OCI-LY1 (cell line): ENCODE measurements around the gene RFX2.

ENCODE experiments used
- H2AFZ ChIP-seq: fragments of 200-600 bp; sonication (generic), shearing (Covaris generic); 2 replicates; pipeline ENCODE4 v1.6.0; 2014; ENCODE audit warnings: antibody characterized with exemption, mild to moderate bottlenecking, low read length
- H3F3A ChIP-seq: fragments of 200-600 bp; sonication (generic), shearing (Covaris generic); 2 replicates; pipeline ENCODE4 v1.6.0; 2014; ENCODE audit warnings: mild to moderate bottlenecking, antibody characterized with exemption, low read length, moderate library complexity; ENCODE audit not compliant: insufficient read depth
- H3K27ac ChIP-seq: fragments of 200-600 bp; sonication (generic); 2 replicates; pipeline ENCODE4 v1.5.1; 2014; ENCODE audit warnings: low read length, mixed run types, mild to moderate bottlenecking, low read depth; ENCODE audit not compliant: poor library complexity, severe bottlenecking
- H3K27me3 ChIP-seq: fragments of 200-600 bp; sonication (generic); 2 replicates; pipeline ENCODE4 v1.6.0; 2014; ENCODE audit warnings: antibody characterized with exemption, mild to moderate bottlenecking, low read length, moderate library complexity; ENCODE audit not compliant: insufficient read depth
- H3K36me3 ChIP-seq: fragments of 200-600 bp; sonication (generic); 2 replicates; pipeline ENCODE4 v1.6.1; 2014; ENCODE audit warnings: mild to moderate bottlenecking, antibody characterized with exemption, low read length, moderate library complexity, mixed read lengths; ENCODE audit not compliant: insufficient read depth
- H3K4me1 ChIP-seq: fragments of 200-600 bp; sonication (generic); 2 replicates; pipeline ENCODE4 v1.5.1; 2014; ENCODE audit warnings: mild to moderate bottlenecking, low read length, moderate library complexity; ENCODE audit not compliant: insufficient read depth, severe bottlenecking
- H3K4me2 ChIP-seq: fragments of 200-600 bp; sonication (generic), shearing (Covaris generic); 2 replicates; pipeline ENCODE4 v1.6.1; 2014; ENCODE audit warnings: low read length
- H3K4me3 ChIP-seq: fragments of 200-600 bp; sonication (generic); 2 replicates; pipeline ENCODE4 v1.5.1; 2014; ENCODE audit warnings: low read length, low read depth, mild to moderate bottlenecking, mixed read lengths; ENCODE audit not compliant: poor library complexity, severe bottlenecking
- H3K79me2 ChIP-seq: fragments of 200-600 bp; shearing (Covaris generic); 2 replicates; pipeline ENCODE4 v1.6.1; 2016; ENCODE audit warnings: mixed run types, low read length, mixed read lengths; ENCODE audit not compliant: insufficient read depth
- H3K9ac ChIP-seq: fragments of 200-600 bp; sonication (generic), shearing (Covaris generic); 2 replicates; pipeline ENCODE4 v1.6.1; 2014; ENCODE audit warnings: mild to moderate bottlenecking, low read length, mixed read lengths
- H3K9me2 ChIP-seq: fragments of 200-600 bp; sonication (generic), shearing (Covaris generic); 2 replicates; pipeline ENCODE4 v1.6.1; 2014; ENCODE audit warnings: low read depth, mild to moderate bottlenecking, low read length, mixed read lengths
- H3K9me3 ChIP-seq: fragments of 200-600 bp; shearing (Covaris generic); 2 replicates; pipeline ENCODE4 v1.6.1; 2014; ENCODE audit warnings: low read length, mixed read lengths
- H4K20me1 ChIP-seq: fragments of 200-600 bp; sonication (generic), shearing (Covaris generic); 2 replicates; pipeline ENCODE4 v1.6.0; 2016; ENCODE audit warnings: mild to moderate bottlenecking, low read length; ENCODE audit not compliant: insufficient read depth
- EZH2 ChIP-seq: fragments of 200-600 bp; sonication (generic), shearing (Covaris generic); IDR thresholded peaks from 2 replicates; pipeline ENCODE4 v1.8.0; 2017; ENCODE audit warnings: borderline replicate concordance, mixed run types, mild to moderate bottlenecking, antibody characterized with exemption, low read length, moderate library complexity, mixed read lengths
- TF ChIP-seq, protein P1 (sequence below): fragments of 200-600 bp; sonication (generic), shearing (Covaris generic); IDR thresholded peaks from 2 replicates; pipeline ENCODE4 v1.5.1; 2017; ENCODE audit warnings: mild to moderate bottlenecking, antibody characterized with exemption, low read length, moderate library complexity, mixed read lengths

Gene RFX2

DNA sequence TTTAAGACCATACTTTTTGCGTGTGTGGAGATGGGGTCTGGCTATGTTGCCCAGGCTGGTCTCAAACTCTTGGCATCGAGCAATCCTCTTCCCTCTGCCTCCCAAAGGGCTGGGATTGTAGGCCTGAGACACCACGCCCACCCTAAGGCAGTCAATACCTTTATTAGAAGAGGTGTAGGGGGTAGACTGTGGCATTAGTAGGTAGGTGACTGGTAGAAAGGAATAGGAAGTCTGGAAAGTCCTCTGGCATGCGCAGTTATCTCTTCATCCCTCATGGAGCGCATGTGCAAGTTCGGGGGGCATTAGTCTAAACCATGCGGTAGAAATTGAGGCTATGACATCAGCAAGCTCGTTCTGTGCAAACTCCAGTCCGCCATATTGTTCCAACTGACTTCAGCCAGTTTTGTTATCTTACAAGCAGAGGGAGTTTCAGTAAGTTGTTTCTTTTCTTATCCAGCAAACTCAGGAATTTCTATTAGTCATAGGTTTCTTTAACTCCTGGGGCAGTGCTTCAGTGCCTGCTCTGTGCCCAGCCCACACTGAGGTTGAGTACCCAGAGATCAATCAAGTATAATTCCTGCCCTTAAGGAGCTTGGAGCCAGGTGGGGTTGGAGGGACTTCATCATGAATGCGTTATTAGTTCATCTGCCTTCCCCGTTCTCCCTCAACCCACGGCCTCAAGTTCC lies 125.1 kb downstream of the RFX2 start:
- Histone ChIP-seq H3K9me2 (no peaks in the 10 kb centered on the region), H3K27ac (no peak overlapping the region), H3K9me3 (no peaks in the 10 kb centered on the region), H3K27me3 (no peaks in the 10 kb centered on the region), H2AFZ (no peak overlapping the region), H3K9ac (no peak overlapping the region), H3F3A (no peaks in the 10 kb centered on the region; the same call in 1 of the 2 replicates), H3K36me3 (peaks cover 9% of the 10 kb centered on the region), H3K4me3 (no peak overlapping the region), H4K20me1 (no peaks in the 10 kb centered on the region), H3K4me2 (no peak overlapping the region), H3K4me1 (peaks cover 14% of the 10 kb centered on the region), H3K79me2 (no peaks in the 10 kb centered on the region)
- TF ChIP-seq, protein P1, sequence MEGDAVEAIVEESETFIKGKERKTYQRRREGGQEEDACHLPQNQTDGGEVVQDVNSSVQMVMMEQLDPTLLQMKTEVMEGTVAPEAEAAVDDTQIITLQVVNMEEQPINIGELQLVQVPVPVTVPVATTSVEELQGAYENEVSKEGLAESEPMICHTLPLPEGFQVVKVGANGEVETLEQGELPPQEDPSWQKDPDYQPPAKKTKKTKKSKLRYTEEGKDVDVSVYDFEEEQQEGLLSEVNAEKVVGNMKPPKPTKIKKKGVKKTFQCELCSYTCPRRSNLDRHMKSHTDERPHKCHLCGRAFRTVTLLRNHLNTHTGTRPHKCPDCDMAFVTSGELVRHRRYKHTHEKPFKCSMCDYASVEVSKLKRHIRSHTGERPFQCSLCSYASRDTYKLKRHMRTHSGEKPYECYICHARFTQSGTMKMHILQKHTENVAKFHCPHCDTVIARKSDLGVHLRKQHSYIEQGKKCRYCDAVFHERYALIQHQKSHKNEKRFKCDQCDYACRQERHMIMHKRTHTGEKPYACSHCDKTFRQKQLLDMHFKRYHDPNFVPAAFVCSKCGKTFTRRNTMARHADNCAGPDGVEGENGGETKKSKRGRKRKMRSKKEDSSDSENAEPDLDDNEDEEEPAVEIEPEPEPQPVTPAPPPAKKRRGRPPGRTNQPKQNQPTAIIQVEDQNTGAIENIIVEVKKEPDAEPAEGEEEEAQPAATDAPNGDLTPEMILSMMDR: no peak
- no peak for TF ChIP-seq EZH2

DNA sequence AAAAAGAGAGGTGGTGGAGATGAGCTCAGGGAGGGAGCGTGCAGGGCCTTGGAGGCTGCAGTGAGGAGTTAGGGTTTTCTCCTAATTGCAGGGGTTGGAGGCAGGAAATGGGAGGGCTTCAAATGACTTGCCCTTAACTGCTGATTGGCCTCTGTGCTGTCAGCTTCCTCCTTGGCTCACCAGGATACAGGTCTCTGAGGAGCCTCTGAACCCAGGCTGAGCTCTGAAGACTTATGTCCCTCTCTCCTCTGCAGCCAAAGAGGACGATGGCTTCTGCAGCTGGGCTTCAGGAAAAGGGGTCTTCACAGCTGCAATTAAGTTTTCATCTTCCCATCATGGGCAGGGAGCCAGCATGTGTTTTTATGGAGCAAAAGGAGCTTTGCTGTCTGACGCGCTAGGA lies 125.7 kb downstream of the RFX2 start:
- TF ChIP-seq EZH2: no peak
- TF ChIP-seq, protein P1: no peak
- Histone ChIP-seq H2AFZ (no peak overlapping the region), H3K9ac (no peak overlapping the region), H3K27me3 (no peaks in the 10 kb centered on the region), H3K9me2 (no peaks in the 10 kb centered on the region), H3F3A (no peaks in the 10 kb centered on the region; the same call in 1 of the 2 replicates), H3K36me3 (peaks cover 16% of the 10 kb centered on the region), H3K4me2 (no peak overlapping the region), H3K27ac (no peak overlapping the region), H3K9me3 (no peaks in the 10 kb centered on the region), H3K4me1 (peaks cover 14% of the 10 kb centered on the region), H4K20me1 (no peaks in the 10 kb centered on the region), H3K4me3 (no peak overlapping the region), H3K79me2 (0 out of 2 replicates have a peak, but pooled peaks cover 1% of the 10 kb centered on the region)

DNA sequence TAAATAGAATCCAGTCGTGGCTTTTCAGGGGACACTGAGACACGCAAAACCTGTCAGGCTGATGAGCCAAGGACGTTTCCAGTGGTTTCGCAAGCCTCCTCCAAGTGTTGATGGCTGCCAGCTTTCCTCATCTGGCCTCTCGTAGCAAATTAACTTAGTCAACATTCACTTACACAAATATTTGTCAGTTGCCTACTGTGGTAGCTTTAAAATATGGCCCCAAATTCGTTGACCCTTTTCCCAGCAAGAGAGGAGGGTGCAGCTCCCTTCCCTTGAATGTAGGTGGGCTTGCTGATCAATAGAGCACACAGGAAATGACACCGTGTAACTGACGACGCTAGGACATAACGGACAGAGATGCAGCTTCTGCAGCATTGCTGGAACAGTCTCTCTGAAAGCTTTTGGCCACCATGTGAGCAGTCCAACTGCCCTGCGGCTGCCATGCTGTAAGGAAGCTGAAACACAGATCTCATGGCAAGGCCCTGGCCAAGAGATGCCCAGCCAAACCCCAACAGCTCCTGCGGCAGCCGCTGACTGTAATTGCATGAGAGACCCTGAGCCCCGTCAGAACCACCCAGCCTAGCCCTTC lies 126.8 kb downstream of the RFX2 start:
- Histone ChIP-seq H3K9me2 (no peaks in the 10 kb centered on the region), H3K27ac (no peak overlapping the region), H3K36me3 (peaks cover 17% of the 10 kb centered on the region), H3K79me2 (peaks cover 9% of the 10 kb centered on the region; the same call in 1 of the 2 replicates), H3K9ac (no peak overlapping the region), H4K20me1 (no peaks in the 10 kb centered on the region), H3K4me3 (no peak overlapping the region), H3K27me3 (no peaks in the 10 kb centered on the region), H3K9me3 (no peaks in the 10 kb centered on the region), H3F3A (no peaks in the 10 kb centered on the region; the same call in 1 of the 2 replicates), H3K4me2 (no peak overlapping the region), H3K4me1 (peaks cover 25% of the 10 kb centered on the region), H2AFZ (no peak overlapping the region)
- TF ChIP-seq, protein P1: no peak
- TF ChIP-seq EZH2: no peak
